ENCODE data around the gene YAF2. TPM values are rescaled to one million over a fixed set of nuclear protein-coding genes. Genes with fewer than 3 reads are reported as not detected.

Gene YAF2
- 10 to 100 TPM; 40.8 to 55.3 TPM for total RNA-seq
- long read RNA-seq, donor 1, partial matches to known transcripts, result 2 of 11 reads
- long read RNA-seq, donor 1, other reads (novel, unspliced or antisense), result 6 of 11 reads
- long read RNA-seq, donor 2, transcript YAF2-203 (4 exons, 2,076 nt), result major isoform, 5 of 15 reads
- long read RNA-seq, donor 2, partial matches to known transcripts, result 4 of 15 reads
- long read RNA-seq, donor 2, other reads (novel, unspliced or antisense), result 5 of 15 reads

GRCh38 chr12:42238240-42239140 is at the start of gene YAF2:
TSS of gene YAF2 (minus strand) at chr12:42238248. CDS start at chr12:42238180, 68 bp downstream.
- intact Hi-C loops (cut with DNase I), result loop anchor here in 1 of 2 donors (10.0 kb wide), 1 partner anchor 94 kb away; the partner anchor contains the start of gene GXYLT1
- DNase-seq (ENCODE audit: low spot score), result peak; percentile 97

- intact Hi-C loops (cut with DNase I), result no loop called here
- no peak for DNase-seq (ENCODE audit: low spot score)
Observed at GRCh38 chr12:42286741-42287140, 48.7 kb upstream of the YAF2 start.

- intact Hi-C loops (cut with DNase I), result no loop called here
- DNase-seq (ENCODE audit: low spot score), result no peak
Observed at GRCh38 chr12:42285431-42285830, 47.4 kb upstream of the YAF2 start.

GRCh38 chr12:42284876-42285275 is 46.8 kb upstream of the YAF2 start:
- intact Hi-C loops (cut with DNase I), result no loop called here

GRCh38 chr12:42284157-42284556 is 46.1 kb upstream of the YAF2 start:
- intact Hi-C loops (cut with DNase I), result no loop called here
- no peak for DNase-seq (ENCODE audit: low spot score)

More at GRCh38 chr12:42284876-42285275, 46.8 kb upstream of the YAF2 start:
- DNase-seq (ENCODE audit: low spot score), result no peak

GRCh38 chr12:42283739-42284138 is 45.7 kb upstream of the YAF2 start:
- intact Hi-C loops (cut with DNase I), result no loop called here
- DNase-seq (ENCODE audit: low spot score), result no peak

- DNase-seq (ENCODE audit: low spot score), result no peak
- intact Hi-C loops (cut with DNase I), result no loop called here
Observed at GRCh38 chr12:42282294-42282693, 44.2 kb upstream of the YAF2 start.

- no peak for DNase-seq (ENCODE audit: low spot score)
- intact Hi-C loops (cut with DNase I), result no loop called here
Observed at GRCh38 chr12:42281844-42282243, 43.8 kb upstream of the YAF2 start.

GRCh38 chr12:42281278-42281677 is 43.2 kb upstream of the YAF2 start:
- DNase-seq (ENCODE audit: low spot score), result no peak
- intact Hi-C loops (cut with DNase I), result no loop called here

GRCh38 chr12:42278128-42278510 is 40.1 kb upstream of the YAF2 start:
- intact Hi-C loops (cut with DNase I), result no loop called here
- DNase-seq (ENCODE audit: low spot score), result no peak

- intact Hi-C loops (cut with DNase I), result no loop called here
- DNase-seq (ENCODE audit: low spot score), result no peak
Observed at GRCh38 chr12:42277396-42278127, 39.5 kb upstream of the YAF2 start.

GRCh38 chr12:42275499-42275898 is 37.5 kb upstream of the YAF2 start:
- intact Hi-C loops (cut with DNase I), result no loop called here
- no peak for DNase-seq (ENCODE audit: low spot score)

GRCh38 chr12:42273706-42274105 is 35.7 kb upstream of the YAF2 start:
- DNase-seq (ENCODE audit: low spot score), result no peak
- intact Hi-C loops (cut with DNase I), result no loop called here

- intact Hi-C loops (cut with DNase I), result no loop called here
- DNase-seq (ENCODE audit: low spot score), result no peak
Observed at GRCh38 chr12:42270596-42270995, 32.5 kb upstream of the YAF2 start.

GRCh38 chr12:42267413-42268190 is 29.6 kb upstream of the YAF2 start:
- DNase-seq (ENCODE audit: low spot score), result no peak
- intact Hi-C loops (cut with DNase I), result no loop called here

- no peak for DNase-seq (ENCODE audit: low spot score)
- intact Hi-C loops (cut with DNase I), result no loop called here
Observed at GRCh38 chr12:42266579-42267230, 28.7 kb upstream of the YAF2 start.

GRCh38 chr12:42262271-42262670 is 24.2 kb upstream of the YAF2 start:
- no peak for DNase-seq (ENCODE audit: low spot score)
- intact Hi-C loops (cut with DNase I), result no loop called here

- DNase-seq (ENCODE audit: low spot score), result no peak
- intact Hi-C loops (cut with DNase I), result no loop called here
Observed at GRCh38 chr12:42261708-42262107, 23.7 kb upstream of the YAF2 start.

- no peak for DNase-seq (ENCODE audit: low spot score)
- intact Hi-C loops (cut with DNase I), result no loop called here
Observed at GRCh38 chr12:42260518-42260917, 22.5 kb upstream of the YAF2 start.
